Stimulated activated CD4-positive, alpha-beta T cell treated with anti-CD3 and anti-CD28 coated beads, Interleukin-4, amount 100 ng/mL, for 1 hour (primary cell): ENCODE data around the gene VPS35L.

Experiments used
- DNase-seq: peaks from one replicate; pipeline ENCODE4 v3.0.0-alpha.2; 2020

VPS35L gene

DNA sequence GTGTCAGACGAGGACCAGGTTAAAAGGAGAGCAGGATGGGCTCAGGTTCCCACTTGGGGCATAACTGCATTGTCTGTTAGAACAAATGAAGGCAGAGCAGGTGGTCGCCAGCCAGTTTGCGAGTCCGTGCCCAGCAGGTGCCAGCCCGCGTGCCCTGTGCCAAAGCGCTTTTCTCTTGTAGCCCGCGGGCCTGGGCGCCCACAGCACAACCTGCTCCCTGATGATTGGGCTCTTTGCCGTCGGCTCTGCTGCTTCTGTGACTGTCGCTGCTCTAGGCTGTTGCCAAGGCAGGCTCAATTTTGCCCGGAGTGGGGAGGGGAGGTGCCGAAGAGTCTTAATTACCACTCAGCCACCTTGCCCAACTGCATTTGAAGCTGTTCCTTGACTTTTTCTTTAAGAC, 141.5 kb downstream of the VPS35L start:
- no peak for DNase-seq

DNA sequence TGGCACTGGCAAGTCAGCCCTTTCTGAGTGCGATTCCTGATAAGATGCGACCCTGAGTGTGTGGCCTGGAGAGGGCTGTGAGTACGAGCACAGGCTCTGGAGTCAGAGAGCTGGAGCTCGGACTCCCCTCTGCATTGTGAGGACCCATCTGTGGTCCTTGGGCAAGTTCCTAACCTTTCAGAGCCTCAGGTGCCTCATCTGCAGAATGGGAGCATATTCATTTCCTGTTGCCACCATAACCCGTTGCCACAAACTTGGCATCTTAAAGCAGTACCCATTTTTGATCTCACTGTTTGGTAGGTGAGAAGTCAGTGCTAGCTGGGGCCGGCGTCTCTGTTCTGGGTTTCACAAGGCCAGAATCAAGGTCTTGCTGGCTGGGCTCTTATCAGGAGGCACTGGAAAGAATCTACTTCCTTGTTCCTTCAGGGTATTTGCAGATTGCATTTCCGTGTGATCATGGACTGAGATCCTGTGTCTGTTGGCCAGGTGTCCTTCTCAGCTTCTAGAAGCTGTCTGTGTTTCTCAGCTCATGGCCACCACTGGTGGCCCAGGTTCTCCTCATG, 142.3 kb downstream of the VPS35L start:
- no peak for DNase-seq

DNA sequence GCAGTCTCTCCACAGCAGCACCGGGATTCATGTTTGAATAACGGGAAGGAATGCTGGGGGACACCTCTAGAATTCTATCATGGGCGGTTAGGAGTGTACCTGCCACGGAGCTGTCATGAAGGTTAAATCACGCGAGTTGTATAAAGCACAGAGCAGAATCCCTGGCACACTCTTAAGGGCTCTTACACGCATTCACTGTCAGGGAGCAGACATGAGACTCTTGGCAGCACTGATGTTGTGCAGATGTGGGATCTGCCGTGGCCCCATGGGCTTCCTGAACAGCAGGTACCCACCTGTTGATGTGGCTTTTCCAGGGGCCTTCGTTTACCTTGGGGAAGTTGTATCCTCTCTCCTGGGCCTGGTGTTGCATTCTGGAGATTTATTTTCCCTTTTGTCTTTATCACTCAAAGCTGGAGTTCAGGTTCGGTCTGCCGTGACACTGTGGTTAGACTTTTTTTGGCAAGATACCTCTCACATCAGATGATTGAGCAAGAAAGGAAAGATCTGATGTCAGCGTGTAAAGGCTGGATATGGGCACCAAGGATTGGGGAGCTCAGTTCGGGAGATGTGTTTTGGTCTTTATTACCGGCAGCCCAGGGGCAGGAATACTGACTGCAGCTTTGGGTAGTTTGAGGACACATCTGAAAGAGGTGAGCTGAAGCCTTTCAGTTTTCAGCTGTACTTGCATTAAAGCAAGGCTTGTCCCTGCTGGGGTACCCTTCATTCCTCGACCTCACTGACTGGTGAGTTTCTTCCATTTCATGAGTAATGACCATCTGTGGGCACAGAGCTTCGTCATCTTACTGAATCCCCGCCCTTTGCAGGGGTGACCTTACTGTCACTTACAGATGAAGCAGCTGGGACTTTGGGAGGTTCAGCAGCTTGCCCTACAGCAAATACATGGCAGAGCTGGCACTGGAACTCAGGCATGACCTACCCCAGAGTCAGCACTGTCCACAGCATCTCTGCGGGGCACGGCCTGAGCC, 143.3 kb downstream of the VPS35L start:
- DNase-seq, result no peak

DNA sequence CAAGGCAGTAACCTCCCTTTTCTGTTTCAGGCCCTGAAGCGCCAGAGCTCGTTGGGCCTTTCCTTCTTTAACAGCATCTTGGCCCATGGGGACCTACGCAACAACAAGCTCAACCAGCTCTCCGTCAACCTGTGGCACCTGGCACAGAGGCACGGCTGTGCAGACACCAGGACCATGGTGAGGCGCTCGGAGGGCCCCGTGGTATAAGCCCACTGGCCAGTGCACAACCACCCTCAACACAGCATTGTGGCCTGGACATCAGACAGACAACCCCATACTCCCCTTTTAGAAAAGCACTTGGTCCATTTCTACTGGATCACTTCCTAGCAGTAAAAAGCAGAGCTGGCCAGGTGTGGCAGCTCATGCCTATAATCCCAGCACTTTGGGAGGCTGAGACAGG, 144.0 kb downstream of the VPS35L start:
- no peak for DNase-seq

DNA sequence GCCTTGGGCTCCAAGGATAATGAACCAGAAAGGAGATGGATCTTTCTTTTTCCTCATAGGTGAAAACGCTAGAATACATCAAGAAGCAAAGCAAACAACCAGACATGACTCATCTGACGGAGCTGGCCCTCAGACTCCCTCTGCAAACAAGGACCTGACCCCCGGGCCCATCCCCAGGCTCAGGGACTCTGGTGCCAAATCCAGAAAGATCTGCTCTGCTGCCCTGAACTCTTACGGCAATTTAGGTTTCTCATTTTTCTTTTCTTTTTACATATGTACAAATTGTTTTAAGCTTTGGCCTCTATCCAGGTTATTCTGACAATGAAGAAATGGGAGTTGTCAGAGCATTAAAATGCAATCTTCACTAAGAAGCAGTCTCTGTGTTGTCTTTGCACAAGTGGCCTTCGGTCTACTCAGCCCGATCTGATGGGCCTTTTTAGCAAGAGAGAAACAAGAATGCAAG, 144.8 kb downstream of the VPS35L start:
- DNase-seq, result no peak

DNA sequence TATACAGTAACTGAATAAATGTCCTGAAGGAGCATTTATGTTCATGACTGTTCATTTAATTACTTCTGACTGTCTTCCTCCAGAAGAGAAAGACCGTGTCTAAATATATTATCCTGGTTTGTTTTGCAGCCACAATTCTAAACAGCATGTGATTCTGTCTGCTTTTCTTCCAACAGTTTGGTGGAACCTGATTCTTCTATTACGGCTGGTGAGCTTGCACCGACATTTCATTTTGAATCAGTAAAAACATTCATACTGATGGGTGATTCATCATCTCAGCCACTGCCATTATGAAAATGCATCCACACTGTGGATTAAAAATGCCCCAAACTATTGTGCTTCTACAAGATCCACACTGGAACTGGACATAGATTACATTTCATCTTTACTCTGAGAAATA, 145.6 kb downstream of the VPS35L start:
- DNase-seq, result no peak

DNA sequence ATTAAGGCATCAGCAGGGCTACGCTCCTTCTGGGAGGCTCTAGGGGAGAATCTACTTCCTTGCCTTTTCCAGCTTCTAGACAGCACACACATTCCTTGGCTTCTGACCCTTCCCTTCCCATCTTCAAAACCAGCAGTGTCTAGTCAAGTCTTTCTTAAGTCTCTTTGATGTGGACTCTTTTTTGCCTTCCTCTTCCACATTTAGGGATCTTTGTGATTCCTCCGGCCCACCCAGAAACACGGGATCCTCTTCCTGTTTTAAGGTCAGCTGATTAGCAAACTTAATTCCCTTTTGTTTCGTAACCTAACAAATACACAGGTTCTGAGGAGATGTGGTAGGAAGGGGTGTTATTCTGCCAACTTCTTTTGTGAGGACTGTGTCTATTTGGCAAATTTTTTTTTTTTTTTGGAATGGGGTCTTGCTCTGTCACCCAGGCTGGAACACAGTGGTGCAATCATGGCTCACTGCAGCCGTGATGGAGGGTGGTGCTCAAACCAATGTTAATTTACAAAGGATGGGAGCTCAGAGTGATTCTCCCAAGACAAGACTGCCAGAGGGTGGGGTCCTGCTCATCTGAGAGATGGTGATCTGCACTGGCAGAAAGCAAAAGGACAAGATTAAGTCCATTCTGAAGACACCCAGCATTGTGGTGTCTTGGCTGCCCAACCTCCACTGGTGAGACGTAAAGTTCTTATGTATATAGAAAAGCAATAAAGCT, 147.8 kb downstream of the VPS35L start:
- DNase-seq, result no peak

DNA sequence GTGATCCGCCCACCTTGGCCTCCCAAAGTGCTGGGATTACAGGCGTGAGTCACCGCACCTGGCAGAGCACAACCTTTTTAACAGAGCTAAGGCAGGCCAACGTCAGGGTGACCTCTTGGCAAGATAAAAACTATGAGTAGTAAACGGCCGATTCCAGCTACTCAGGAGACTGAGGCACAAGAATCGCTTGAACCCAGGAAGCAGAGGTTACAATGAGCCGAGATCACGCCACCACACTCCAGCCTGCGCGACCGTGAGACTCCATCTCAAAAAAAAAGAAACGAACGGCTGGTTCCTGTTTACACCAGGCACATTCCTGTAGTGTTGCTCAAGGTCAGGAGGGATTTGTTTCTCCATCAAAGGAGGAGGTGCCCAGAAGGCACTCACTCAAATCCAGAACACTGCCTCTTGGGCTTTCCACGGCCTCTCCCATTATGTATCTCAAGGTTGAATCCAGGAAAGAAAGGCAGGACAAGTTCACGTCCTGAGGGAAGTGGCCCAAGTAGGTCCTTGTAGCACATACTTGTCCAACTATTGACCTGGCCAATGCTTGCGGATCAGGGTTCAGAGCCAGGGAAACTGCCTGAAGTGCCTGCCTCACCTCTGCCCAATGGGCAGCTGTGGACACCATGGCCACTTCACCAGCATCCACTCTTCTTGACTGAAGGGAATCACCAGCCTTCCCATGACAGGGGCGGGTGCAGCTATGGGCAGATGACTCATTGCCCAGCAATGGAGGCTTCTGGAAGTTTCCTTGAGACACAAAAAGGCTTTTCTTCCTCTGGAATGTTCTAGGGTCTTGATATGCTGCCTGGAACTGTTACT, 149.0 kb downstream of the VPS35L start:
- DNase-seq, result no peak

DNA sequence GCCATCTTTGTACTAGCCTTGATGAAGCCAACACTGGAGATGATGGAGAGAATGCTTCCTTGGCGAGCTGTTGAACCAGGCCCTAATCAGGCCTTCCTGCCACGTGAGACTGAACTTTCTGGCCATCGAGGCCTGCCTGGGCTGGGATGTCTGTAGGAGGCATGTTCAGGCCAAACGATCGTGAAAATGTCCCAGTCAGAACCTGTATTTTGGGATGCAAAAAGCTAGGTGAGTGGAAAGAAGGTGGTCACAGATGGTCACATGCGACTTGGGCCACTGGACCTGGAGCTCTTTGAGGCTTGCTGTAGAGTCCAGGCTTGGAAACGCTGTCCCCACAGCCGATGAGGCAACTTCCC, 149.6 kb downstream of the VPS35L start:
- no peak for DNase-seq

DNA sequence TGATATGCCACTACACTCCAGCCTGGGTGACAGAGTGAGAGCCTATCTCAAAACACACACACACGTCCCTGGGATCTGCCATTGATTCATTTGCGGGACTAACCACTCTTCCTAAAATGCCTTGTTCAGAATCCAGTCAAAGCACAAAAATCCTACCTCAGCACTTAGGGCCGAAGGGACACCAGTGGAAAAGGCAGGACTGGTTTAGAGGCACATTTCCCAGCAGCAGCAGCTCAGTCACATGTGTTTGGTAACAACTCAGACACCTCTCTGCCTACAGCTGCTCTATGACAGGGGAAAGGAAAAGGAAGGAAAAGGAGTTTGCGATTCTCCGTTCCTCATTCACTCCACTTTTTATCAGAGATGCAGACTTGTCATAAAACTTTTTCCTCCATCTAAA, 150.3 kb downstream of the VPS35L start:
- no peak for DNase-seq

DNA sequence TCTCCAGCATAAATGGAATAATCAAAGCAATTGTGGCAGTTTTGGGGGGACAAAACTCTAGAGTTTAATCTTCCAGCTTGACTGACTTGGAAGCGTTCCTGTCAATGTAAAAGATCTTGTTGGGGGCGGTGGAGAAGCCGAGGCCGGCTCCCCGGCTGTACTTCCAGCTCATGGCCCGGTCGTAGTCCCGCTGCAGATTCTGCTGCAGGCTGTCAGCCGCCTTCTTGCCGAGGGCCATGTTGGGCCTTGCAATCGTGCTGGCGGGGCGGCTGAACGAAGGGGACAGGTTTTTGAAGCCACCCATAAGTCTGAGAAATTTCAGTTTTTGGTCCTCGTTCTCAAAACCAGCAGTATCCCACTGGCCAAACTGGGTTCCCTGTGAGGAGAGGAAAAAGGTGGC, 151.3 kb downstream of the VPS35L start:
- no peak for DNase-seq

DNA sequence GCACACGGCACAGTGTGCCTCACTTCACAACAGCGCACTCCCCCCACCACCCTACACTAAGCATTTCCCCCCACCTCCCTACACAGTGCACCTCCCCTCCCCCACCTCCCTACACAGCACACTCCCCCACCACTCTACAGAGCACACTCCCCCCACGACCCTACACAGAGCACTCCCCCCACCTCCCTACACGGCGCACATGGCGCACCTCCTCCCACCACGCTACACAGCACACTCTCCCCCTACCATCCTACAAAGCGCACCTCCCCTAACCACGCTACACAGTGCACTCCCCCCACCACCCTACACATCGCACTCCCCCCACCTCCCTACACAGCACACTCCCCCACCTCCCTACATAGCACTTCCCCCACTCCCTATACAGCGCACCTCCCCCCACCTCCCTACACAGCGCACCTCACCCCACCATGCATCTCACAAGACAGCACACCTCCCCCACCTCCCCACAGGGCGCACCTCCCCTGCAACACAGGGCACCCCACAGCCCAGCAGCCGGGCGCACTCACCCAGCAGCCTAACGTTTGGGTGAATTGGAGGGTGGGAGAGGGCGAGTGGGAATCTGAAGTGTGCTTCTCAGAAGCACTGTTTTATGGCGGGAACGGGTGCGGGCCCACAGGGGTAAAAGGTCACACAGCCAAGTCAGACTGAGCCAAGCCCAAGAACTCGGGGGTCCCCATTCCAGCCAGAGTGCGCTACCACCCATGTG, 152.2 kb downstream of the VPS35L start:
- DNase-seq, result no peak

DNA sequence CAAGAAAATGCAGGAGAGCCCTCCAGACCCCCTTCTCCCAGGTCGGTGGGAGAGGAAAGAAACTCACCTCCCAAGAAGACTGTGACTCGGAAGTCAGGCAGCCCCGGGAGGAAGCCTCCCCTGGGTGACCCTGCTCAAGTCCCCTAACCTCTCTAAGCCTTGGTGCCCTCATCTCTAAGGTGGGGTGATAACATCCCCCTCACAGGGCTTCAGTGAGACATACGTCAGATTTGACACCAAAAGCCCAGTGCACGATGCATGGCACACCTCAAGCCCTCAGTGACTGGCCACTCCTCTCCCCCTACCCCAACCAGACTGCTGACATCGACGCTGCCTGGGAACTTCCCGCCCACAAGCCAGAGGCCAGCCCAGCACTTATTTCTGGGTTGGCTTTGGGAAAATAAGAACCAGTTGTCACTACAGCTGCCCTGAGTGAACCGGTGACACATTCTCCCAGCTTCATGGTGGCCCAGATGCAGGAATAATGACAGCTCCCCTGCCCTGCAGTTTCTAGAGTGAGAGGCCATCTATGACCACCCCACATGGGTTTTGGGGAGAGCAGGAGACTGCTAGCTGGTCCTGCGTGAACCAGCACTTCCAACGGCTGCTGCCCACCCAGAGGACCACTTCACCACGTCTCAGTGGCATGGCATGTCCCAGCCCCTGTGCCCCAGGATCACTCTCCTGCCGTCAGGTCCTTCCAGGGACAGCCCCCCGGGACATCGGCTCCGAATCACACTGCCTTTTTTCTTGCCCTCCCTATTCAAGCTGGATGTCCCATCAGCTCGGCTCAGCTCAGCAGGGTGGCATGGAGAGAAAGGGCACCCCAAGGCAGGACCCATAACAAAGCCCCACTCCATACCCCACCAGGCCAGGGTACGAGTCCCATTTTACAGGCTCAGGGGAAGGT, 153.0 kb downstream of the VPS35L start:
- no peak for DNase-seq

DNA sequence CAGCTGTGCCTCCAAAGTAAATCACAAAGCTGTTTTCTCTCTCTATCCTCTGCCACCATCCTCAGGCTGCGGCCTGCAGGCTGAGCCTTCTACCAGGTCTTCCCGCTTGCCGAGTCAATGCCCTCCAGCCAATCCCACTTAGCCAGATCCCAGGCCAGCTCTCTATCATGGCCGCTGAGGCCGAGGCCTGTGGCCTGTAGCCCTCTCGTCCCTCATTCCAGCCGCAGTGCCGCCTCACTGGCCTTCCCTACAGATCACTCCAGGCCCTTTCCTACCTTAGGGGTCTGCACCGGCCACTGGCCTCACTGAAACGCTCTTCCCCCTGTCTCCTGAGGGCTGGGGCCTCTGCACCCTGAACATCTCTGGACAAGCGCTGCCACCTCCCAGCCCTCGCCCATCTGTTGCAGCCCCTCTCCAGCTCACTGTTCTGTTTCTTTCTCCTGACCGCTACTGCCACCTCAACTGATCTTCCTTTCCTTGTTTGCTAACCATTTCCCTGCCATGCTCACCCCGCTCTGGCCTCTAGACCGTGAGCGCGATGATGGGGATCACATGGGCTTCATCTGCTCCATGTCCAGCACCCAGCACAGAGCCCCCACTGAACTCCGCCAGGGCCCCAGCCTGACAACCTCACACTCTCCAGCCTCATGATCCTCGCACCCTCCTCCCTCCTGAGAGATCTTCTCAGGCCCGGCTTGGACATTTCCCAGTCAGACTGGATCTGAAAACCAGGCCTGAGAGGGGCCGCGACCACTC, 154.1 kb downstream of the VPS35L start:
- DNase-seq, result no peak

DNA sequence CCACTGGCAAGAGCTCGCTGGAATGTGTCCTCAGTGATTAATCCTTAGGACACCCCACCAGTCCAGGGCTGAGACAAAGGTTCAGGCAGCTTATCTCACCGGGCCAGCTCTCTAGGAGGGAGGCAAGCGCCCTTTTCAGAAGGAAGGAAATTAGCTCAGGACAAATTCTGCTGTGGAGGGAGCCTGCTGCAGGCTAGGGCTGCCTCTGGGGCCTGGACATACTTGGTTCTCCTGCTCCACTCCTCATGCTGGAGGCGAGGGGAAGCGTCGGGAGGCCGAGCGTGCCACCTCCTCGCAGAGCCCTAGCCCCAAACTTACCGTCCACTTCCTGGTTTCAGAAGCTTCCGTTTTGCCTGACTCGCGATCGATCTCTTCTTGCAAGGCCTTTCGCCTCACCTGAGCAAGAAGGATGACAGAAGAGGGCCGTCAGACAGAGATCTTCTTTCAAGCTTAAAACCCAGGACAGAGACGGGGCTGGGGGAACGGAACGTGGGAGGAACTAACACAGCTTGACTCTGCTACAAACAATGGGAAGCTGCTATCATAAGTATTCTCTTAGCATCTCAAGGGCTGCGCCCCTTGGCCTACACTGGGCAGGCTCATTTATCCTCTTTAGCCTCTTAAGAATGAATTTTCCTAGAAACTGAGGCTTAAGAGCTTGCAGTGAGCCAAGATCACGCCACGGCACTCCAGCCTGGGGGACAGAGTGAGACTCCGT, 154.8 kb downstream of the VPS35L start:
- DNase-seq, result no peak

DNA sequence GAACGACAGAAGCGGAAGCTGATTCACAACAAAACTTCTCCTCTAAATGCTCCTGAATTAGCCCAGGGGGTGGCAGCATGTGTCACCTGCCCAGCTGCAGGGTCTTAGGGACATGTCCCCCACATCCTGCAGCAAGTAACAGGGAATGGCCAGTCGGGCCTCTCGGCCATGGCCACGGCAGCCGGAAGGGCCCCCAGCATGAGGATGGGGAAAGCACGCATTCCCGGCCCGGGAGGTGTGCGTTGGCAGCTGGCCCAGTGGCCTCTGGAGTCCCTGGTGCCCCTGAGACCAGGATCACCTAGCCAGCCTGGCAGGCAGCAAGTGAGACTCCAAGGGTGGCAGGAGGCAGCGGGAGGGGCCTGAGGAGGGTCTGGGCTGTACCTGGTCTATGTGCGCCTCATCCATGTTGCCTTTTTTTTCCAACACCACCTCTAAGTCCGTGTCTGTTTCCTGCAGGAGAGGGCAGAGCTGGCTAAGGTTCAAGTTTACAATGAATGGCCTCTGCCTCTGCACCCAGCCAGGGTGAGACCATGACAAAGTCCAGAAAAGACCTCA, 155.6 kb downstream of the VPS35L start:
- no peak for DNase-seq

DNA sequence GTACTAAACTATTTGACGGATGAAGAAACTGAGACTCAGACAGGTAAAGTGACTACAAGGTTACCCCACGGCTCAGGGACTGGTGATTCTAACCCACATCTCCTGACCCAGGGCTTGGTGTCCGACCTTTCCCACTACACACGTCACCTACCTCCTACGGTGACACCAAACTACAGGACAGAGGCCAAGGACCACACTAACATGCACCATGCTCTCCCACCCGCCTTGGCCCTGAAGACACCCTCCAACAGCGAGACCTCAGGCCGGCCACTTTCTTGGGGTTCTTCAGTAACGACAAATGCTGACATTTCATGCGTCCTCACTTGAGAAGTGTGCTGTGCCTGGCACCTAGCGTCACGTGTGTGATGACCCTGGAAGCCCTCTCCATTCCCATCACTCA, 156.1 kb downstream of the VPS35L start:
- no peak for DNase-seq

DNA sequence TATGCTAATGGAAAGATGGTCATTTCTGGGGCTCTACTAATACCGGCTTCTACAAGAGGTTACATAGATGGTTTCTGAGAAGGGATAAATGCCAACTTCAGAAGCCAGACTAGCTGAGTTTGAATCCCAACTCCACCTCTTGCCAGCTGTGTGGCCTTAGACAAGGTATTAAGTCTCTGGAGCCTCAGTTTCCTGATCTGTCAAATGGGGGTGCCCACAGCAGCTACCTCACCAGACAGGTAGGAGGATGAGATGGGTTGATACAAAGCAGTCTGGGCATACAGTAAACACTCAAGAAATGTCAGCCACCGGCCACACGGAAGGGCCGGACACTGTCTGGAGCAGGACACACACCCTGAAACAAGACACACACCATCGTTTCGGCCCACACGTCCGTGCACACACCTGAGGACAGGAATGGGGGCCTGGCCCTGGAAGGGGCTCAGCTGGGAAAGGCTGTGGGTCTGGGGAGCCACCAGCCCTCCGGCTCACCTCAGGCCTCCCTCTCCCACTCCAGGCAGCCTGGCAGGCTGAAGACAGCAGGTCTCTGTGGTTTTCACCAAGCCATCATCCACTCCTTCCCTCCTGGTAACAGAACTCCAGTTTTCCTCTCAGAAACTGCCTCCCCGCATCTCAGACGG, 157.0 kb downstream of the VPS35L start:
- DNase-seq, result no peak

DNA sequence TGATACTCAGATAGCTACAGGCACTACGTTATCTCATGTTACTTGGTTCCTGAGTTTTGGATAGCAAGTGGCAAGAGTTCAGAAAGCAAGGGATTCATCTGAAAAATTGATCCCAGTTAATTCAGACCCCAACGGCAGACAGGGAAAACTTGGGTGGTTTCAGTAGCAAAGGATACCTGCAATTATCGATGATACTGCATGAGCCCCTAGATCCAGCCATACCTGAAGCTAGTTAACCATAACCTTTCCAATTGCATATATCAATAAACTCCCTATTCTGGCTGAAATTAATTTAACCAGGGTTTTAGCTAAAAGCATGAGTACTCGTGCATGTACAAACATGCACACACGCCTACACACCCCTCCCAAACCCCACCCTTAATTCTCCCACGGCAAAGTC, 158.2 kb downstream of the VPS35L start:
- DNase-seq, result no peak
